Spleen (tissue), 7 donors: ENCODE data around the gene HLA-F.

ENCODE experiments used
- POLR2A ChIP-seq, 3 donors: fragments of 450-650 bp; IDR thresholded peaks; one replicate each; pipeline ENCODE4 v1.5.1; 2017; ENCODE audit warnings: antibody characterized with exemption in 3 of 3, mild to moderate bottlenecking in 1 of 3
- TF ChIP-seq, protein P1 (sequence below), 11 experiments: fragments of 200-600 bp in 7 of 11; fragments of 450-650 bp in 4 of 11; sonication (generic) in 4 of 11; IDR thresholded peaks in 8 of 11; conservative IDR thresholded peaks in 3 of 11; 1 replicate in 7 of 11; 2 replicates in 4 of 11; pipeline versions ENCODE4 v1.4.0 to v1.8.0; 2016 to 2021; ENCODE audit warnings: antibody characterized with exemption in 11 of 11, inconsistent platforms in 4 of 11, mild to moderate bottlenecking in 1 of 11
- donor health status: DM: no; HTN: no; CAD: no; lungs with moderate emphysema.
- donor health status: DM: no; HTN: no; CAD: no.
- donor health status: DM: no; HTN: no; CAD: no.

DNA sequence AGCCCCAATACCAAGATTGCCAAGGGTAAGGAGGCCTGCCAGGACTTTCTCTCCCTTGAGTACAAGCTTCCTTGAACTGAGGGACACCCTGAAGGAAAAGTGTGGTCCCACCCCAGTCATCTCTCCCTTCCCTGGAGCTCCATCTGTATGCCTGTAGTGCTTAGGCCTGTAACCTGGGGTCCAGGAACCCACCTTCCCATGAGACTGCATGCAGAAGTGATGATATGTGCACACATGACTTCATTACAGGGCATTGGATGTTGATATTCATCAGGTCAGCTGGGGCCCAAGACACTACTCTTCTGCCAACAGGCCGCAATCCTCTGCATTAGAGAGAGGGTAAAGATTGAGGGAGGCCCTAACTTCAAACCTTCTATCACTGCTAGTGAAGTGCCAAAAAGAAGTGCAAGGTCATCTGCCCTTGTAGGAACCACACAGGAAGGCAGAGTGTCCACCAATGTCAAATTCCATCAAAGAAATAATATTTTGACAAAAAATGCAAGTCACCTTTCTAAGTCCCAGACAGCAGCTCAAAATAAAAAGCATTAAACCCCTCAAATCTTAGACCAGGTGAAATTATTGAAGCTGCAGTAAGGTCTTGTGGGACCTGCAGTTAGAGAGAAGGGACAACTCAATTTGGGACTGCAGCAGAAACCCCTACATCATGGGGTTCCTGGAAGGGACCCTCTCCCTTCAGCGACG lies 5.1 kb downstream of the HLA-F start:
- TF ChIP-seq, protein P1, sequence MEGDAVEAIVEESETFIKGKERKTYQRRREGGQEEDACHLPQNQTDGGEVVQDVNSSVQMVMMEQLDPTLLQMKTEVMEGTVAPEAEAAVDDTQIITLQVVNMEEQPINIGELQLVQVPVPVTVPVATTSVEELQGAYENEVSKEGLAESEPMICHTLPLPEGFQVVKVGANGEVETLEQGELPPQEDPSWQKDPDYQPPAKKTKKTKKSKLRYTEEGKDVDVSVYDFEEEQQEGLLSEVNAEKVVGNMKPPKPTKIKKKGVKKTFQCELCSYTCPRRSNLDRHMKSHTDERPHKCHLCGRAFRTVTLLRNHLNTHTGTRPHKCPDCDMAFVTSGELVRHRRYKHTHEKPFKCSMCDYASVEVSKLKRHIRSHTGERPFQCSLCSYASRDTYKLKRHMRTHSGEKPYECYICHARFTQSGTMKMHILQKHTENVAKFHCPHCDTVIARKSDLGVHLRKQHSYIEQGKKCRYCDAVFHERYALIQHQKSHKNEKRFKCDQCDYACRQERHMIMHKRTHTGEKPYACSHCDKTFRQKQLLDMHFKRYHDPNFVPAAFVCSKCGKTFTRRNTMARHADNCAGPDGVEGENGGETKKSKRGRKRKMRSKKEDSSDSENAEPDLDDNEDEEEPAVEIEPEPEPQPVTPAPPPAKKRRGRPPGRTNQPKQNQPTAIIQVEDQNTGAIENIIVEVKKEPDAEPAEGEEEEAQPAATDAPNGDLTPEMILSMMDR (IDR thresholded peaks at IDR 0.05 in 8 of 11, conservative IDR thresholded peaks at IDR 0.05 in 3 of 11) = no peak
- TF ChIP-seq POLR2A (IDR thresholded peaks at IDR 0.05) = no peak
